HUES64 (cell line): ENCODE measurements around the gene LRRC57.

Experiments used
- H3K27ac ChIP-seq: 2 replicates; pipeline ENCODE4 v1.7.0; 2013; ENCODE audit warnings: low read depth, low read length, inconsistent platforms
- H3K27me3 ChIP-seq: 2 replicates; pipeline ENCODE4 v1.6.1; 2013; ENCODE audit warnings: mild to moderate bottlenecking, low read length; ENCODE audit not compliant: insufficient read depth
- H3K36me3 ChIP-seq: 2 replicates; pipeline ENCODE4 v1.6.1; 2013; ENCODE audit warnings: mild to moderate bottlenecking, low read length; ENCODE audit not compliant: insufficient read depth
- H3K4me1 ChIP-seq: 2 replicates; pipeline ENCODE4 v1.6.1; 2013; ENCODE audit warnings: mild to moderate bottlenecking, low read length, moderate library complexity; ENCODE audit not compliant: insufficient read depth
- H3K4me3 ChIP-seq: 2 replicates; pipeline ENCODE4 v1.5.1; 2013; ENCODE audit warnings: mild to moderate bottlenecking, low read length, moderate library complexity
- H3K9ac ChIP-seq: 2 replicates; pipeline ENCODE4 v1.6.1; 2013; ENCODE audit warnings: mild to moderate bottlenecking, low read depth, low read length
- H3K9me3 ChIP-seq: 2 replicates; pipeline ENCODE4 v1.6.1; 2013; ENCODE audit warnings: low read depth, low read length; ENCODE audit not compliant: insufficient read depth
- WGBS: fragments of 150-250, 120-280 bp; methylation state at CpG from one replicate; pipeline ENCODE4 v1.1.7; 2013; ENCODE audit warnings: missing lambda C conversion rate; 5-methylcytosine and 5-hydroxymethylcytosine counted together

The LRRC57 gene

GRCh38 chr15:42503825-42504224 lies 44.8 kb downstream of the LRRC57 start:
- Histone ChIP-seq H3K4me3 (no peak overlapping the region), H3K27ac (no peak overlapping the region), H3K4me1 (peaks cover 14% of the 10 kb centered on the region), H3K36me3 (no peaks in the 10 kb centered on the region), H3K27me3 (no peaks in the 10 kb centered on the region), H3K9me3 (no peaks in the 10 kb centered on the region), H3K9ac (no peak overlapping the region)
- WGBS, result 93% methylated on average over 1 of the region's 1 CpG

- H3K36me3 ChIP-seq, result no peaks in the 10 kb centered on the region
- H3K27me3 ChIP-seq, result no peaks in the 10 kb centered on the region
- H3K27ac ChIP-seq, result no peak overlapping the region
- H3K9ac ChIP-seq, result no peak overlapping the region
- WGBS, result 94% methylated on average over 4 of the region's 4 CpGs
- H3K4me1 ChIP-seq, result peaks cover 14% of the 10 kb centered on the region
- no peaks in the 10 kb centered on the region for H3K9me3 ChIP-seq
- H3K4me3 ChIP-seq, result no peak overlapping the region
These were observed 46.1 kb downstream of the LRRC57 start for GRCh38 chr15:42502477-42502876.

- peaks cover 20% of the 10 kb centered on the region for H3K4me1 ChIP-seq
- WGBS, result 84% methylated on average over 11 of the region's 12 CpGs
- H3K27me3 ChIP-seq, result no peaks in the 10 kb centered on the region
- H3K27ac ChIP-seq, result no peak overlapping the region
- no peak overlapping the region for H3K4me3 ChIP-seq
- H3K9me3 ChIP-seq, result no peaks in the 10 kb centered on the region
- no peaks in the 10 kb centered on the region for H3K36me3 ChIP-seq
- H3K9ac ChIP-seq, result no peak overlapping the region; the same call in 1 of the 2 replicates
These were observed 48.6 kb downstream of the LRRC57 start for GRCh38 chr15:42499858-42500609.

GRCh38 chr15:42498212-42499068 lies 50.2 kb downstream of the LRRC57 start:
- Histone ChIP-seq H3K9ac (no peak overlapping the region), H3K36me3 (no peaks in the 10 kb centered on the region), H3K9me3 (no peaks in the 10 kb centered on the region), H3K4me3 (no peak overlapping the region), H3K27ac (no peak overlapping the region), H3K4me1 (peaks cover 16% of the 10 kb centered on the region), H3K27me3 (no peaks in the 10 kb centered on the region)
- WGBS, result 79% methylated on average over 6 of the region's 6 CpGs

GRCh38 chr15:42495361-42496212 lies 53.0 kb downstream of the LRRC57 start, which contains the start of gene SNAP23:
TSS of gene SNAP23 (plus strand) at chr15:42495634. CDS start at chr15:42511847, 16,213 bp downstream.
- Histone ChIP-seq H3K27me3 (no peaks in the 10 kb centered on the region), H3K4me1 (peaks cover 20% of the 10 kb centered on the region), H3K4me3 (peak within 1 kb of the TSS; percentile 76), H3K9me3 (no peaks in the 10 kb centered on the region), H3K9ac (peak within 1 kb of the TSS; percentile 68), H3K36me3 (no peaks in the 10 kb centered on the region), H3K27ac (peak within 1 kb of the TSS; percentile 54; the same call in 1 of the 2 replicates)
- WGBS, result under 1% methylated on average over 41 of the region's 43 CpGs

- Histone ChIP-seq H3K9ac (peak overlapping the region; percentile 68), H3K4me3 (peak overlapping the region; percentile 76), H3K27ac (peak overlapping the region; percentile 54; the same call in 1 of the 2 replicates), H3K9me3 (no peaks in the 10 kb centered on the region), H3K4me1 (peaks cover 18% of the 10 kb centered on the region), H3K36me3 (no peaks in the 10 kb centered on the region), H3K27me3 (no peaks in the 10 kb centered on the region)
- 58% methylated on average over 10 of the region's 10 CpGs for WGBS
These were observed 53.6 kb downstream of the LRRC57 start for GRCh38 chr15:42494998-42495360.

- no peak overlapping the region for H3K4me3 ChIP-seq
- no peaks in the 10 kb centered on the region for H3K27me3 ChIP-seq
- 88% methylated on average over 1 of the region's 1 CpG for WGBS
- no peaks in the 10 kb centered on the region for H3K36me3 ChIP-seq
- H3K9me3 ChIP-seq, result no peaks in the 10 kb centered on the region
- H3K4me1 ChIP-seq, result peaks cover 9% of the 10 kb centered on the region
- no peak overlapping the region for H3K9ac ChIP-seq
- H3K27ac ChIP-seq, result no peak overlapping the region
These were observed 54.9 kb downstream of the LRRC57 start for GRCh38 chr15:42493679-42494078.

GRCh38 chr15:42491539-42492225 lies 56.9 kb downstream of the LRRC57 start:
- no peaks in the 10 kb centered on the region for H3K36me3 ChIP-seq
- H3K9ac ChIP-seq, result peak overlapping the region; percentile 91
- no peaks in the 10 kb centered on the region for H3K9me3 ChIP-seq
- H3K27me3 ChIP-seq, result no peaks in the 10 kb centered on the region
- 93% methylated on average over 16 of the region's 18 CpGs for WGBS
- peak overlapping the region; percentile 87 for H3K27ac ChIP-seq
- H3K4me1 ChIP-seq, result peaks cover 9% of the 10 kb centered on the region; the same call in 1 of the 2 replicates
- H3K4me3 ChIP-seq, result peak overlapping the region; percentile 70

- H3K4me3 ChIP-seq, result peak within 1 kb of the TSS; percentile 70
- no peaks in the 10 kb centered on the region for H3K36me3 ChIP-seq
- H3K4me1 ChIP-seq, result peaks cover 3% of the 10 kb centered on the region; the same call in 1 of the 2 replicates
- H3K27ac ChIP-seq, result peak within 1 kb of the TSS; percentile 87
- no peaks in the 10 kb centered on the region for H3K27me3 ChIP-seq
- peak within 1 kb of the TSS; percentile 91 for H3K9ac ChIP-seq
- WGBS, result 2% methylated on average over 51 of the region's 51 CpGs
- H3K9me3 ChIP-seq, result no peaks in the 10 kb centered on the region
These were observed 57.7 kb downstream of the LRRC57 start, which contains the start of gene ZNF106 for GRCh38 chr15:42490671-42491538. TSS of gene ZNF106 (minus strand) at chr15:42491141. CDS start at chr15:42472289, 18,852 bp downstream.
